Amniotic stem cell (primary cell): Measurements from ENCODE around the gene OR1L4.

ENCODE experiments used
- DNase-seq: peaks from one replicate; lab custom pipeline; 2025; lab: John Stamatoyannopoulos, UW

OR1L4 gene

DNA sequence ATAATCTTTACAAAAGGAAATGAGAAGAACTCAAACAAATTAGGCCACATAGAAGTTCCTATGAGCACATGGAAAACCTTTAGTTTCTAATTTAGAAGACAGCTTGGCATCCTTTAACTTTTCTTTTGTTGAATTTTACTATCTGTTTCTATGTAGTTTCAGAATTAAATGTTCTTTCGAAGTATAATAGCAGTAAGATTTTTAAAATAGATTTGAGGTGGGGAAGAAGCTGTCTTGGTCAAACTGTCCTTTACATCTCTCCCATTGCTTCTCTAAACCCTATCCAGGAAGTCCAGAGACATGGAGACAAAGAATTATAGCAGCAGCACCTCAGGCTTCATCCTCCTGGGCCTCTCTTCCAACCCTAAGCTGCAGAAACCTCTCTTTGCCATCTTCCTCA lies at the start of gene OR1L4:
Gene OR1L4, plus strand, starts transcription at position 301 of the 400 bp plus-strand sequence. Its CDS starts 0 bp downstream, at position 301.
- no peak for DNase-seq

DNA sequence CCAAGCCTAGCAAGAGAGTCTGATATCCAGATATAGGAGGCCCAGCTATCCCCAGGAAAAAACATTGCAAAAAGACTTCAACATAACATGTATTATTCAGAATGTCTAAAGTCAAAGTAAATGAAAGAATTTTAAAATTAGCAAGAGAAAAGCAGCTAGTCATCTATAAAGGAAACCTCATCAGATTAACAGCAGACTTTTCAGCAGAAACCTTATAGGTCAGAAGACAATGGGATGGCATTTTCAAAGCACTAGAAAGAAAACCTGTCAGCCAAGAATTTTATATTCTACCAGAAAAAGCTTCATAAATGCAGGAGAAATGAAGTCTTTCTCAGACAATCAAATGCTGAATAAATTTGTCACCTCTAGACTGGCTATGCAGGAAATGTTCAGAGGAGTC lies 38.9 kb upstream of the OR1L4 start:
- no peak for DNase-seq

DNA sequence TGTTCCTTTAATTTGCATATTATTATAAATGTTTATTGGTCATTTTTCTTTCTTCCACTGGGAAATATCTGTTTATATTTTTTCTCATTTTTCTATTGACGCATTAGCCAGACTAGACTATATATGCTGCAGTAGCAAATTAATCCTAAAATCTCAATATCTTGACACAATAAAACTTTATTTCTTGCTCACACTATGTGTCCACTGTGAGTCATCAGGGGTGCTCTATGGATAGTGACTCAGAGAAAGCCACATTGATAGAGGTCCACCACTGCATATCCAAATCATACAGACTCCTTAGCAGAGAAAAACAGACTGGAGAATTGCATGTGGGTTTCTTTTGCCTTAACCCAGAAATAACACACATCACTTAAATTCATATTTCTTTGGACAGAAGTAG lies 28.1 kb upstream of the OR1L4 start:
- no peak for DNase-seq

DNA sequence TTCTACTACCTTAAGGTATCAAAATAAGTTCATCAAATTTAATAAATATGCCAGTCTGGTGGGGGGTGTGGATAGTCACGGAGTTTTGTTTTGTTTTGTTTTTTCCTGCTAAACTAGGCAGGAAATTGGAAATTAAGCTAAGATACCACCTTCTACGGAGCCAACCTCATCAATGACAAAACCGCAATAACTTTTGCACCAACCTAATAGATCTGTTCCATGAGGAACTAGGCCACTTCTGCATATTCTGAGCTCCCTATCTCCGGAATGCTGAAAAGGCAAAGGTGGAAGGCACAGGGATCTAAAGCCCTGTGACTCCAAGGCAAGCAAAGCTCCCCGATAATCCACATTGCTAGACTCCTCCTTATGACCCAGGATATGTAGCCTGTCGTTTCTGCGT lies 5.8 kb upstream of the OR1L4 start:
- DNase-seq, result no peak

GRCh38 chr9:122719218-122719617 lies 4.6 kb upstream of the OR1L4 start:
- DNase-seq, result no peak

DNA sequence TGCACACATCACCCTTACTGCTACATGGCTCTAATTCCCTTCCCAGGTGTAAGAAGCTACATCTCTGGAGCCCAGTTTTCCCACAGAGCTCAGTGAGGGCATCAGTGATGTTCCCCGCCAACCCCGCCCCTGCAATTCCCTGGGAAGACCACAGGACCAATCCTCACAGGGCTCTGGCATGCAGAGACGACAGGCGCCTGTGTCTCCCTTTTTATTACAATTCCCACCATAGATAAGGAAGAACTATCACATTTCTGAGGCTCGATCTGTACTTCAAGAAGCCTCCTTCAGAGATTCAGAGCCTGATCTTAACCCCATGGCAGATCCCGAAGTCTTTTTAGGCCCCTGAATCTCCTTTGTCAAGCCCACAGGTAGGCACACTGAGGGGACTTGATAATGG lies 18.2 kb downstream of the OR1L4 start, which contains the start of gene OR1L6:
Gene OR1L6, plus strand, starts transcription at position 301 of the 400 bp plus-strand sequence. CDS start 7,545 bp downstream, outside the sequence.
- no peak for DNase-seq

DNA sequence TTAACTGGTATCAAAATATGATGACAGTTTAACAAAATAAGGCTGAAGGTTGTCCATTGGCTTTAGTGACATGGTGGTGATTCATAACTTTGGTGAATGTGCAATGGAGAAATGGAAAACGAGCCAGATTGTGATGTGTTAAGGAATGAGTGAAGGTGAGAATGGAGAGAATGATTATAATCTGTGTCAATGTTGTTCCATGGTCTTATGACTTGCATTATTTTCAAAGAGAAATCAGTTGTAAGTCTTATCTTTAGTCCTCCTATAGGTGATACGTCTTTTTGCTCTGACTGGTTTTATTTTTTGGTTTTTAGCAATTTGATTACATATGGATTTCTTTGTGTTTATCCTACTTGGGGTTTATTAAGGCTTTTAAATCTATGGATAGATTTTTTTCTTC lies 31.0 kb downstream of the OR1L4 start:
- DNase-seq, result no peak

GRCh38 chr9:122767817-122768216 lies 44.0 kb downstream of the OR1L4 start:
- DNase-seq, result no peak
